Measurements from ENCODE around the gene PGA5.

GRCh38 chr11:61198361-61198760, 42.6 kb upstream of the PGA5 start:
- TF ChIP-seq NFYB (IDR thresholded peaks at IDR 0.05; ENCODE audit: insufficient read depth, low read depth, low read length) (no peak), CHD4 (IDR thresholded peaks at IDR 0.05) (no peak), CTCF (IDR thresholded peaks at IDR 0.05 in 2 of 3, conservative IDR thresholded peaks at IDR 0.05 in 1 of 3; ENCODE audit: control insufficient read depth in 2 of 3, extremely low read depth in 1 of 3, insufficient read depth in 1 of 3, low read depth in 3 of 3, low read length in 3 of 3) (no peak), SREBF1 (IDR thresholded peaks at IDR 0.05; ENCODE audit: low read length) (no peak), SREBF2 (IDR thresholded peaks at IDR 0.05; ENCODE audit: low read length) (no peak), POLR2A (IDR thresholded peaks at IDR 0.05; ENCODE audit: low read depth, low read length) (no peak), TAF1 (IDR thresholded peaks at IDR 0.05; ENCODE audit: borderline replicate concordance, low read depth, low read length) (no peak), BACH1 (IDR thresholded peaks at IDR 0.05; ENCODE audit: borderline replicate concordance) (no peak)
